ENCODE results near the gene ATG4B. TPM values are rescaled to one million over a fixed set of nuclear protein-coding genes. Genes with fewer than 3 reads are reported as not detected.

Gene ATG4B
- total RNA-seq, 1 experiment from 2014 or later = 133 TPM

DNA sequence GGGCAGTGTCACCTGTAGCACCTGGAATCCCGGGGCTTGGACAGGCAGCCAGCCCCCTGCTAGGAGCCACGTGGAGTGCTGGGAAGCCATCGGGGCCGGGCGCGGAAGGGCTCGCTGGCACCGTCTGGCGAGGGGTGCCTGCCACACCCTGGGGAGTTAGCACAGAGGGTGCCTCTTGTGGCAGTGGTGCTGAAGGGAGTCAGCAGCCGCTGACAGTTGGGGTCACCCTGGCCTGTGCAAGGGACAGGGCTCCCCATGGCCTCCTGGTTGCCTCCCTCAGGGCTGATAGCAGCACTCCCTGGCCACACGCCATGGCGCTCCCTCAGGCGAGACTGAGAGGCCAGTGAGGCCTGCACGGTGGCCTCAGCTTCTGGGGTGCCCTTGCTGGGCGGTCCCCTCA, 83.1 kb downstream of the ATG4B start:
- no peaks in the 10 kb centered on the region for H3K27me3 Mint-ChIP-seq (ENCODE audit: low read depth)
- H3K4me1 Mint-ChIP-seq = no peaks in the 10 kb centered on the region
- H3K27ac Mint-ChIP-seq = no peak overlapping the region
- no peak overlapping the region for H3K4me3 Mint-ChIP-seq
- H3K9me3 Mint-ChIP-seq = peaks cover 19% of the 10 kb centered on the region
- no peak for ATAC-seq
- ChIA-PET POLR2A (no interaction called here), CTCF (no interaction called here)
- no peak for DNase-seq (ENCODE audit: low spot score)
- peaks cover 68% of the 10 kb centered on the region for H3K36me3 Mint-ChIP-seq
- TF ChIP-seq ZNF532 (CRISPR knock-in tag; IDR thresholded peaks at IDR 0.05; ENCODE audit: borderline replicate concordance) = no peak
- TF ChIP-seq, protein P1, sequence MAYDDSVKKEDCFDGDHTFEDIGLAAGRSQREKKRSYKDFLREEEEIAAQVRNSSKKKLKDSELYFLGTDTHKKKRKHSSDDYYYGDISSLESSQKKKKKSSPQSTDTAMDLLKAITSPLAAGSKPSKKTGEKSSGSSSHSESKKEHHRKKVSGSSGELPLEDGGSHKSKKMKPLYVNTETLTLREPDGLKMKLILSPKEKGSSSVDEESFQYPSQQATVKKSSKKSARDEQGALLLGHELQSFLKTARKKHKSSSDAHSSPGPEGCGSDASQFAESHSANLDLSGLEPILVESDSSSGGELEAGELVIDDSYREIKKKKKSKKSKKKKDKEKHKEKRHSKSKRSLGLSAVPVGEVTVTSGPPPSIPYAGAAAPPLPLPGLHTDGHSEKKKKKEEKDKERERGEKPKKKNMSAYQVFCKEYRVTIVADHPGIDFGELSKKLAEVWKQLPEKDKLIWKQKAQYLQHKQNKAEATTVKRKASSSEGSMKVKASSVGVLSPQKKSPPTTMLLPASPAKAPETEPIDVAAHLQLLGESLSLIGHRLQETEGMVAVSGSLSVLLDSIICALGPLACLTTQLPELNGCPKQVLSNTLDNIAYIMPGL (CRISPR knock-in tag; IDR thresholded peaks at IDR 0.05) = no peak
- TF ChIP-seq SMAD4 (CRISPR knock-in tag; IDR thresholded peaks at IDR 0.05) = no peak
- TF ChIP-seq GRHL2 (CRISPR knock-in tag; IDR thresholded peaks at IDR 0.05; ENCODE audit: insufficient replicate concordance, severe bottlenecking) = no peak
- no peak for TF ChIP-seq ZNF317 (CRISPR knock-in tag; IDR thresholded peaks at IDR 0.05; ENCODE audit: borderline replicate concordance, low read depth)
- no peak for TF ChIP-seq NFE2L1 (CRISPR knock-in tag; IDR thresholded peaks at IDR 0.05)
- TF ChIP-seq ZNF396 (CRISPR knock-in tag; IDR thresholded peaks at IDR 0.05; ENCODE audit: borderline replicate concordance) = no peak
- TF ChIP-seq NR1H2 (CRISPR knock-in tag; IDR thresholded peaks at IDR 0.05) = no peak
- TF ChIP-seq GTF2I (CRISPR knock-in tag; conservative IDR thresholded peaks at IDR 0.05) = no peak
- TF ChIP-seq ZNF138 (CRISPR knock-in tag; conservative IDR thresholded peaks at IDR 0.05) = no peak
- TF ChIP-seq, protein P2, sequence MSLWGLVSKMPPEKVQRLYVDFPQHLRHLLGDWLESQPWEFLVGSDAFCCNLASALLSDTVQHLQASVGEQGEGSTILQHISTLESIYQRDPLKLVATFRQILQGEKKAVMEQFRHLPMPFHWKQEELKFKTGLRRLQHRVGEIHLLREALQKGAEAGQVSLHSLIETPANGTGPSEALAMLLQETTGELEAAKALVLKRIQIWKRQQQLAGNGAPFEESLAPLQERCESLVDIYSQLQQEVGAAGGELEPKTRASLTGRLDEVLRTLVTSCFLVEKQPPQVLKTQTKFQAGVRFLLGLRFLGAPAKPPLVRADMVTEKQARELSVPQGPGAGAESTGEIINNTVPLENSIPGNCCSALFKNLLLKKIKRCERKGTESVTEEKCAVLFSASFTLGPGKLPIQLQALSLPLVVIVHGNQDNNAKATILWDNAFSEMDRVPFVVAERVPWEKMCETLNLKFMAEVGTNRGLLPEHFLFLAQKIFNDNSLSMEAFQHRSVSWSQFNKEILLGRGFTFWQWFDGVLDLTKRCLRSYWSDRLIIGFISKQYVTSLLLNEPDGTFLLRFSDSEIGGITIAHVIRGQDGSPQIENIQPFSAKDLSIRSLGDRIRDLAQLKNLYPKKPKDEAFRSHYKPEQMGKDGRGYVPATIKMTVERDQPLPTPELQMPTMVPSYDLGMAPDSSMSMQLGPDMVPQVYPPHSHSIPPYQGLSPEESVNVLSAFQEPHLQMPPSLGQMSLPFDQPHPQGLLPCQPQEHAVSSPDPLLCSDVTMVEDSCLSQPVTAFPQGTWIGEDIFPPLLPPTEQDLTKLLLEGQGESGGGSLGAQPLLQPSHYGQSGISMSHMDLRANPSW (CRISPR knock-in tag; conservative IDR thresholded peaks at IDR 0.05; ENCODE audit: low read depth) = no peak

GRCh38 chr2:241721852-241722251, 84.4 kb downstream of the ATG4B start:
- H3K36me3 Mint-ChIP-seq = peaks cover 61% of the 10 kb centered on the region
- H3K4me3 Mint-ChIP-seq = no peak overlapping the region
- CTCF ChIA-PET = interaction anchor here (0.7 kb wide), 1 partner anchor 20 kb away, joined by 3 read pairs; no protein-coding TSS in a partner anchor
- H3K4me1 Mint-ChIP-seq = no peaks in the 10 kb centered on the region
- POLR2A ChIA-PET = no interaction called here
- H3K27me3 Mint-ChIP-seq (ENCODE audit: low read depth) = no peaks in the 10 kb centered on the region
- H3K27ac Mint-ChIP-seq = no peak overlapping the region
- H3K9me3 Mint-ChIP-seq = peaks cover 19% of the 10 kb centered on the region
- ATAC-seq (no peak), DNase-seq (ENCODE audit: low spot score) (no peak)
- TF ChIP-seq E2F5 (CRISPR knock-in tag; IDR thresholded peaks at IDR 0.05) (no peak), ZNF423 (CRISPR knock-in tag; IDR thresholded peaks at IDR 0.05) (no peak), JAZF1 (CRISPR knock-in tag; IDR thresholded peaks at IDR 0.05) (no peak), ZNF671 (CRISPR knock-in tag; IDR thresholded peaks at IDR 0.05) (no peak), CBFB (CRISPR knock-in tag; IDR thresholded peaks at IDR 0.05; ENCODE audit: low read depth) (no peak), ZNF121 (CRISPR knock-in tag; IDR thresholded peaks at IDR 0.05) (no peak), ETV6 (CRISPR knock-in tag; IDR thresholded peaks at IDR 0.05) (no peak), OVOL2 (CRISPR knock-in tag; IDR thresholded peaks at IDR 0.05; ENCODE audit: borderline replicate concordance) (no peak), ATF6 (CRISPR knock-in tag; IDR thresholded peaks at IDR 0.05) (no peak), ERG (CRISPR knock-in tag; IDR thresholded peaks at IDR 0.05) (no peak), RORB (CRISPR knock-in tag; IDR thresholded peaks at IDR 0.05) (no peak), NFE2L1 (CRISPR knock-in tag; IDR thresholded peaks at IDR 0.05) (no peak)
